GM21390 (cell line): Measurements from ENCODE around the gene CP.

Source experiments
- ATAC-seq: cut with Tn5 transposase; IDR thresholded peaks from one replicate; pipeline ENCODE4 v1.9.1; 2021; ENCODE audit not compliant: unreplicated experiment

The CP gene

GRCh38 chr3:149128821-149129220, 92.8 kb downstream of the CP start:
- no peak for ATAC-seq

DNA sequence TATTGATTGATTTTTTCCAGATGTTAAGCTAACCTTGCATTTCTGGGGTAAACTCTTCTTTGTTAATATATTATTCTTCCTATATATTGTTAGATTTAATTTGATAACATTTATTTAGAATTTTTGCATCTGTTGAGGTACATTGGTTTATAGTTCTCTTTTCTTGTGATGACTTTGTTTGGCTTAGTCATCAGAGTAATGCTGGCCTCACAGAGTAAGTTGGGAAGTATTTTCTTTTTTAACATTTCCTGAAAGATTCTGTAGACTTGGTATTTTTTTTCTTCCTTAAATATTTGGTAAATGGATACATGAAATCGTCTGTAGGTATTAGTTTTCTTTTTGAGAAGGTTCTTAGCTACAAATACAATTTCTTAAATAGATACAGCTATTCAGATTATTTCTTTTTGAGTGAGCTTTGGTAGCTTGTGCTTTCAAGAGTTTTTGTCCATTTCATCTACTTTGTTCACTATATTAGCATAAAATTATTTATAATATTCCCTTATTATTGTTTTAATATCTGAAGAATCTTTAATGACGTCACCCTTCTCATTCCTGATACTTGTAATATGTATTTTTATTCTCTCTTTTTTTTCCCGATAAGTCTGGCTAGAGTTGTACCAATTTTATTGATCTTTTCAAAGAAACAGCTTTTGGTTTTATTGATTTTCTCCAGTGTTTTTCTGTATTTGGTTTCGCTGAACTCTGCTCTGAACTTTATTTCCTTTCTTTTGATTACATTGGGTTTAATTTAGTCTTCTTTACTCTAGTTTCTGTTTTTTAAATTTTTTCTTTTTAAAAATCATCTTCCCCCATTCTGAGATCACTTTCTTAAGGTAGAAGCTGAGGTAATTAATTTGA, 98.7 kb downstream of the CP start:
- no peak for ATAC-seq
